ENCODE measurements around the gene TXNDC17.
"Not testable (repeated sequence)": the region's sequence is repeated elsewhere in the genome, so short reads cannot be mapped to it uniquely, and the experiment has no call there.

TXNDC17 gene

GRCh38 chr17:6686026-6686425 lies 45.2 kb downstream of the TXNDC17 start:
- no peak for DNase-seq

GRCh38 chr17:6688944-6689343 lies 48.1 kb downstream of the TXNDC17 start:
- DNase-seq = no peak

DNA sequence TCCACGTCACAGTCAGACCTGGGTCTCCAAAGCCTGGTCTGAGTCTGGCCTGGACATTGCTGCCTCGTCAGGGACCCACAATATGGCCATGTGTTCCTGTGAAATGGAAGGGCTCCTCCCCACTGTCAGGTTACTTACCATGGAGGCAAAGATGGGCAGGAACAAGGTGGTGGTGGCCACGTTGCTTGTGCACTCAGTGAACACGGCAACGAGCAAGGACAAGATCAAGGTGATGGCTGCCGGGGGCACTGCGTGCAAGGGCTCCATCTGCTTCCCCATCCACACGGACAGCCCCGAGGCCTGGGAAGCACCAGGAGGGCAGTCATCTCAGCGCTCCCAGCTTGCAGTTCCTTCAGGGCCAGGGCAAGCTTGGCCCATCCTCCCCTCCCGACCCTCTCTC lies 49.8 kb downstream of the TXNDC17 start:
- DNase-seq = no peak

- DNase-seq = no peak
Measured at GRCh38 chr17:6691546-6691945, 50.7 kb downstream of the TXNDC17 start.

- not testable (repeated sequence) for DNase-seq
Measured at GRCh38 chr17:6691958-6692357, 51.1 kb downstream of the TXNDC17 start.

All from stimulated activated CD4-positive, alpha-beta T cell treated with anti-CD3 and anti-CD28 coated beads, Interleukin-15, amount 100 ng/mL, for 24 hours (primary cell).